22Rv1 (cell line): ENCODE measurements around the gene KCTD21.

ENCODE experiments used
- CTCF ChIP-seq: fragments of 450-650 bp; IDR thresholded peaks from 2 replicates; pipeline ENCODE4 v1.5.1; 2017; ENCODE audit warnings: mild to moderate bottlenecking
- ZFX ChIP-seq: fragments of 450-650 bp; IDR thresholded peaks from 2 replicates; pipeline ENCODE4 v1.6.1; 2017; ENCODE audit warnings: antibody characterized with exemption, borderline replicate concordance

GRCh38 chr11:78161346-78161745 lies 27.1 kb downstream of the KCTD21 start:
- no peak for TF ChIP-seq CTCF
- TF ChIP-seq ZFX, result no peak
